GM12878 (cell line): ENCODE data around the gene PSMC3. TPM values are rescaled to one million over a fixed set of nuclear protein-coding genes. Genes with fewer than 3 reads are reported as not detected.

ENCODE experiments used
- ASH2L ChIP-seq: fragments of 300-600, 200-600 bp; sonication (generic); IDR thresholded peaks from 2 replicates; pipeline ENCODE4 v1.6.1; 2017; ENCODE audit warnings: low read depth, mild to moderate bottlenecking, borderline replicate concordance
- NFXL1 ChIP-seq: fragments of 450-650 bp; IDR thresholded peaks from 2 replicates; pipeline ENCODE4 v1.6.1; 2017; ENCODE audit warnings: antibody characterized with exemption, mild to moderate bottlenecking, borderline replicate concordance
- NRF1 ChIP-seq: conservative IDR thresholded peaks from 2 replicates; pipeline ENCODE4 v1.6.1; 2011; ENCODE audit warnings: mild to moderate bottlenecking, low read depth, low read length, improper control_type of control experiment
- SREBF1 ChIP-seq: IDR thresholded peaks from 2 replicates; pipeline ENCODE4 v1.6.1; 2012; ENCODE audit warnings: mild to moderate bottlenecking, low read length
- TARDBP ChIP-seq: IDR thresholded peaks from 2 replicates; pipeline ENCODE4 v1.6.1; 2016; ENCODE audit warnings: borderline replicate concordance
- TCF12 ChIP-seq: IDR thresholded peaks from 2 replicates; pipeline ENCODE4 v1.6.1; 2011; ENCODE audit warnings: low read depth, mild to moderate bottlenecking, low read length
- ZNF592 ChIP-seq: fragments of 450-650 bp; IDR thresholded peaks from 2 replicates; pipeline ENCODE4 v1.6.1; 2017; ENCODE audit warnings: mild to moderate bottlenecking, moderate library complexity
- polyA plus RNA-seq, 11 experiments: library from polyadenylated mRNA; depleted of rRNA in 4 of 11; unstranded in 6 of 11; stranded (reverse) in 5 of 11; fragments of >200 nt; fragmentation: Nextera tagmentation in 4 of 11; fragmentation: Illumina TruSeq in 1 of 11; extraction: Ambion mirVana in 4 of 11; extraction: Trizol in 1 of 11; gene quantifications; 1 replicate in 1 of 11; 2 replicates in 10 of 11; pipeline versions ENCODE4 v1.2.1 to v1.2.3, GENCODE V29; 2011 to 2016; ENCODE audit warnings: inconsistent platforms in 2 of 11, missing spikeins in 2 of 11, low read depth in 1 of 11
- total RNA-seq, 4 experiments: library from RNA; depleted of rRNA in 3 of 4; stranded (reverse); fragments of >200 nt in 3 of 4; fragmentation: Illumina TruSeq in 1 of 4; extraction: Trizol in 1 of 4; gene quantifications; 2 replicates each; pipeline versions ENCODE4 v1.2.1 to v1.2.3, GENCODE V29; 2013 to 2021

PSMC3 gene
- total and polyA plus RNA-seq, 10 of the 15 experiments (the other 5 are each of a cell fraction or from before 2014, with no cell fraction given), result 39.5 to 289 (median 155) TPM

GRCh38 chr11:47407746-47408590 lies 18.3 kb downstream of the PSMC3 start, which contains the start of gene SLC39A13 (continued):
- TF ChIP-seq ZNF592 (peak; percentile 93), NRF1 (no peak; the same call in 1 of the 2 replicates), ASH2L (peak; percentile 41; the same call in 1 of the 2 replicates), SREBF1 (0 out of 2 replicates have a peak, but pooled peaks have one; percentile 71), TCF12 (peak; percentile 54), TARDBP (no peak), NFXL1 (peak; percentile 100)
